GM18520 (cell line): ENCODE measurements around the gene TRPV4.
"Not testable (repeated sequence)": the region's sequence is repeated elsewhere in the genome, so short reads cannot be mapped to it uniquely, and the experiment has no call there.

Experiments
- ATAC-seq: cut with Tn5 transposase; IDR thresholded peaks from one replicate; pipeline ENCODE4 v1.9.1; 2021; ENCODE audit not compliant: unreplicated experiment

TRPV4 gene

DNA sequence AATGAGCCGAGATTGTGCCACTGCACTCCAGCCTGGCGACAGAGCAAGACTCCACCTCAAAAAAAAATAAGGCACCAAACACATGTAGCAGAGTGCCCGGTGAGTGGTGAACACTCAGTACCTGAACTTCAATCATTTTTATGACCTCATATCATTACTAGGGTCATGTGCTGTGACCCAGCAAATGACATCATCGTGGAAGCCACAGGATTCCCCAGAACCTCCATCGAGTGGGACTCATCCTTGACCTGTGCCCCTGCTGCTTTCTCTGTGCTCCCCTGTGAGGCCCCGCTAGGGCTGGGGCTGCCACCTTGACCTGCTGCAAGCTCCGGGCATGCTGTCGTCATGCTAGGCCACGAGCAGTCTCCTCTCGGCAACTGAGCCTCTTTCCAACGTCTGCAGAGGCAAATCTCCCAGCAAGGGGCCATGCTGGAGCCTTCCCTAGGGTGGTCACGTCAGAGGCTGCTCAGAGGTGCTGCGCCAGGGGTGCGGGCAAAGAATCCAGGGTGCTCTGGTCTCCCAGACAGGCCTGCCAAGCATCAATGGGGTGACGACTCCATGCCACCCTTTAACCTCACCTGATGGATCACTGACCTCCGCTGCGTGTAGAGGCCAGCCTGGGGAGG, 28.6 kb upstream of the TRPV4 start:
- no peak for ATAC-seq

DNA sequence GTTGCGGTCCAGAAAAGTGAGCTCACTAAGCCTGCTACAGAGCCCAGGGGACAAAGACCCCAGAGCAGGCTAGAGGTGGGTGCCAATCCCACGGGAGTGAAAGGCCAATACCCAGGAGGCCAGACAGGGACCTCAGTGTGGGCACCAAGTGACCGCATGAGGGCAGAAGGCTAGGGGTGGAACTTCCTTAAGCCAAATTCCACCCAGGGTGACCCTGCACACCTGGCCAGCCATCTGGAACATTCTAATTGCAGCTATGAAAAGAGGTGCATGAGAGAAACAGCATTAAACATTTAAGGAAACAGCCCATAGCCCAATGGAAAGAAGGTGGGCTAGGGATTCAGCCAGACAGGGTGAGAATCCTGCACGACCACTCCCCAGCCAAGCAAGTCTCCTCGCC, 27.8 kb upstream of the TRPV4 start:
- ATAC-seq = no peak

DNA sequence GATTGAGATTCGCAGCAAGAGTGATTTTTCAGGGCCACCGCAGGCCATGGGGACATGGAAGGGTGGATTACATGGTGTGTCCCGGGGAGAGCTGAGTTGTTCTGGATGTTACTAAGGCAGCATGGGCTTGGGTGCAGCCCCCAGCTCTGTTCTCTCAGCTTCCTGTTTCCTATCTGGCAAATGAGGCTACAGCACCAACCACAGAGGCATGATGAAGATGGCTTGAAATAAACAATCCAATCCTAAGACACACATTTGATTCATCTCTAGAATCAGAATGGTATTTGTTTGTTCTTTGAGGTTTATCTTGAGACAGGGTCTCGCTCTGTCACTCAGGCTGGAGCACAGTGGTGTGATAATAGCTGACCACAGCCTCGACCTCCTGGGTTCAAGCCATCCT, 25.6 kb upstream of the TRPV4 start:
- no peak for ATAC-seq

DNA sequence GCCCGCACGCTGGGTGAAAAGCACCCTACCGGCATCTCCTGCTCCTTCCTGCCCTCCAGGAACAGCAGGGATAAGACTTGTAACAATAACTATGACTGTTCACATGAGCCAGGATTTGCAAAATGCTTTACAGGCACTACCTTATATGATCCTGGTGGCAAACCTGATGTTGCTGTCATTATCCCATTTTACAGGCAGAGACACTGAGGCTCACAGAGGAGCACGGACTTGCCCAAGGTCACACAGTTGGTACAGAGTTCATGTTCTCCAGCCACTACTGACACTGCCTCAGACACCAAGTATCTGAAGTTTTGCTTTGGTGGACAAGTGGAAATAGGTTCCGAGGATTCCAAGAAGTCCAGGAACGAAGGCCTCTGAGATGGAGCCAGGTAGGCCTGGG, 24.5 kb upstream of the TRPV4 start:
- ATAC-seq = no peak

DNA sequence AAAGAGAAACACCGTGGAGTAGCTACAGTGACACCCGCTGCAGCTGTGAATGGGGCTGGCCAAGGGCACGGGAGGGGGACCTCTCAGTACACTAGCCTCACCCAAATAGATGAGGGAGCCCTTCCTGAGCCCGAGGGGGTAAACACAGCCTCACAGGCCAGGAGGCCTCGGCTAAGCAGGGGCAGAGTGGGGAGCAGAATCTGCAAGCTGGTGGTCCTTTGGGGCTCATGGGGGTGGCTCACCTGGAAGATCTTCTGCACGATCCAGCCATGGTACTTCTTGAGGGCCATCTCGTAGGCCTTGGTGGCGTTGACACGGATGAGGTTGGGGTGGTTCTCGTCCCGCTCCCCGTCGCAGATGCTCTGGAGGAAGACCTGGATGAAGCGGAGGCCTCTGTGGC, 22.2 kb upstream of the TRPV4 start:
- ATAC-seq = no peak

DNA sequence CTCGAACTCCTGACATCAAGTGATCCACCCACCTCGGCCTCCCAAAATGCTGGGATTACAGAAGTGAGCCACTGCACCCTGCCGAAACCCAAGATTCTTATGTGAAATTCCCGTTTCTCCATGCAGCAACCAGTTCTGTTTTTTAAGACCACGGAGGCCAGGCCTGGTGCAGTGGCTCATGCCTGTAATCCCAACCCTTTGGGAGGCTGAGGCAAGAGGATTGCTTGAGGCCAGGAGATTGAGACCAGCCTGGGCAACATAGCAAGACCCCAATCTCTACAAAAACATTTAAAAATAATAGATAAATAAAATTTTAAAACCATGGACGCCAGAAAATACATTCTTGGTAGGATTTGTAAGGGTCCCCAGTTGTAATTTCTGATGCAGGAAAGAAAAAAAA, 17.3 kb upstream of the TRPV4 start:
- not testable (repeated sequence) for ATAC-seq

DNA sequence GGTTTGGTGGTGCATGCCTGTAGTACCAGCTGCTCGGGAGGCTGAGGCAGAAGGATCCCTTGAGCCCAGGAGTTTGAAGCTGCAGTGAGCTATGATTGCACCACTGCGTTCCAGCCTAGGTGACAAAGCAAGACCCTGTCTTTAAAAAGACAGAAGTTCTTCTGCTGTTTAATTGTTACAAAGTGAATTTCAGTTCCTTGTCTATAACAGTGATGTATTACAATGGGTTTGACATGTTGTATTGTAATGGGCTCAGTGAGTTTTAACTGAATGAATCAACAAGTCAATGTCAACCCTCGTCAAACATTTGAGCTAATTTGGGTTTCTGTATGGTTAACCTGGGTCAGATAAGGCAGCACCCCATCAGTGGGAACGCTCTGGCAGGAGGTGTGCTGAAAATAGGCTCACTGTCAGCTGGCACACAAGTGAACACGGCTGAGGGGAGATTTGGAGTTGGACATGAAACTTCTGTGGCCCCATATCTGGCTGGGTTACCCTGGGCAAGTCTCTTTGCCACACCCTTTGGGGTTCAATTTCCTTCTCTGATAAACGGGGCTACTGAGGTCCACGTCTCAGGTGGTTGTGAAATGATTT, 14.0 kb upstream of the TRPV4 start:
- ATAC-seq = no peak

DNA sequence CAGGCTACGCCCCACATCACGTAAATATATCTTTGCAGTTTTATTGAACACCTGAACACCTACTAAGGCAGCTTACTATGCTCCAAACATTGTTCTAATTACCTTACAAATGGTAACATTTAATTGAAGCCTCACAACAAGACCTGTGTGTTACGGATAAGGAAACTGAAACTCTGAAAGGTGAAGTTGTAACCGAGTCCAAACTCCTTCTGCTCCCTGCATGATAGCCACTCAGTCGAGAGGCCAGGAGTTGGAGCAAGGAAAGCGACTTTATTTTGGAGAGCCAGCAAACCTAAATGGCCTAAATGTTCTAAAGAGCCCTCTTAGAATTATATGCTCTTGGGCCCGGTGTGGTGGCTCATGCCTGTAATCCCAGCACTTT, 12.6 kb upstream of the TRPV4 start:
- ATAC-seq = no peak

DNA sequence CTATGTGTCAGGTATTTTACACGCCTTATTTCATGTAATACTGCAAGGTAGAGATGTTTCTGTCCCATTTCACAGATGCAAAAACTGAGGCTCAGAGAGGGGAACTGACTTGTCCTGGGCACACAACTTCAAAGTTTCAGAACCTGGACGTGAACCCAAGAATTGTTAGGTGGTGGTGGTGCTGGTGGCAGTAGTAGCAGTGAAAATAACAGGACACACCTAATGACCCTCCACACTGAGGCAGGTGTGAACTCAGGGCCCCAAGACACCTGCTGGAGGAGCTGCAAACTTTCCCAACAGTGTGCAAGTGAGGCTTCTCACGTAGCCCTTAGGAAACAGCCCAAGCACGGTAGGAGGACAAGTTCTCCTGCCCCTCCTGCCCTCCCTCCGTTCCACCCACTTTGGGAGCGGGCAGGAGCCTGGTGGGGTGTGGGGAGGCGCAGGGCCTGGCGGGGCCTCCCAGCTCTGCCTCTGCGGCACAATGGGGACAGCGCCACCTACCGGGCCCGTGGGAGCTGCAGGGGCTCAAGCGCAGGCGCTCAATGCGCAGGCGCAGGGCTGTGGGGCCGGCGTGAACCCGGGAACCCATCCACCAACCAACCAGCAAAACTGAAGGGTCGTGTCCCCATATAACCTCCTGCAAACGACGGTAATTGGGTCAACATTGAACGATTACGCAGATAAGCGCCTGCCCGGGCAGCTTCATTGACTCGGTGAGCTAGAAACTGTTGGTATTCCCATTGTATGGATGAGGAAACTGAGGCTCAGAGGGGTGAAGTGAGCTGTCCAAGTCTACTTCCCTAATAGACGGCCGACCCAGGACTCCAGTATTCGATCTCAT, 12.0 kb upstream of the TRPV4 start:
- ATAC-seq = peak; percentile 74

DNA sequence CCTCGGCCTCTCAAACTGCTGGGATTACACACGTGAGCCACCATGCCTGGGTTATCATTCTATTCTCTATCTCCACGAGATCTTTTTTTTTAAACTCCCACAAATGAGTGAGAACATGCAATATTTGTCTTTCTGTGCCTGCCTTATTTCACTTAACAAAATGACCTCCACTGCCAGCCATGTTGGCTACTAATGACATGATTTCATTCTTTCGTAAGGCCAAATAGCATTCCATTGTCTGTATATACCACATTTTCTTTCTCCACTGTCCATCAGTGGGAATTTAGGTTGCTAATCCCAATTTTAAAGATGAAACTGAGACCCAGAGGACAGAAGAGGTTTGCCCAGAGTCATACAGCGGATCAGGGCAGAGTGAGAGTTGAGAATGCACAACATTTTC, 10.9 kb upstream of the TRPV4 start:
- ATAC-seq = no peak

DNA sequence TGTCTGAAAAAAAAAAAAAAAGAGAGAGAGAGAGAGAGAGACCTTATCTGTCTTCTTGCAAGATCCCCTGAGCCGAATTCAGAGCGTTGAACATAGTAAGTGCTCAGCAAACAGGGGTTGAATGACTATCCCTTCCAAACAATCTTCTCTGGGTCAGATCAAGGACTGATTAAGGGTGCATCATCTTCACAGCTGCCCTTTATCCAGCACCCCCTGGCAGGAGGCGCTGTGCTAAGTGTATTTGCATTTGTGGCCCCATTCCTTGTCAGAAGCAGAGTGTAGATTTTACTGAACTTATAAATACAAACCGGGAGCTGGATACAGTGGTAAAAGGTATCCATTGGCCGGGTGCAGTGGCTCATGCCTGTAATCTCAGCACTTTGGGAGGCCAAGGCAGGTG, 8.8 kb upstream of the TRPV4 start:
- ATAC-seq = no peak

DNA sequence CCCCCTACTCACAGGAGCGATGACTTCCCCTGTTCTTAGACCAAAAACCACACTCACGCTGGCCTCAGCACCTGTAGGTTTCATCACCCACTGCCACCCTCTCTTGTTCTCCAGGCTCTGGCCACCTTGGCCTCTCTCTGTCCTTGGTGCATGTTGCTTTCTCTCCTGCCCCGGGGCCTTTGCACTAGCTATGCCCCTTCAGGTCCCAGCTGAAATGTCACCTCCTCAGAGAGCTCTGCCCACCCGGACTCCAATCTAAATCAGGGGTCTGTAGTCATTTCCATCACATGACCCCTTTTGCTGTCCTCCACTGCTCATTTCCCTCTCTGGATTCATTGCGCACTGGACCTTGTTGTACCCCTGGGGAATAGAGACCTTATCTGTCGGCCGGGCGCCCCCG, 8.2 kb upstream of the TRPV4 start:
- ATAC-seq = no peak

DNA sequence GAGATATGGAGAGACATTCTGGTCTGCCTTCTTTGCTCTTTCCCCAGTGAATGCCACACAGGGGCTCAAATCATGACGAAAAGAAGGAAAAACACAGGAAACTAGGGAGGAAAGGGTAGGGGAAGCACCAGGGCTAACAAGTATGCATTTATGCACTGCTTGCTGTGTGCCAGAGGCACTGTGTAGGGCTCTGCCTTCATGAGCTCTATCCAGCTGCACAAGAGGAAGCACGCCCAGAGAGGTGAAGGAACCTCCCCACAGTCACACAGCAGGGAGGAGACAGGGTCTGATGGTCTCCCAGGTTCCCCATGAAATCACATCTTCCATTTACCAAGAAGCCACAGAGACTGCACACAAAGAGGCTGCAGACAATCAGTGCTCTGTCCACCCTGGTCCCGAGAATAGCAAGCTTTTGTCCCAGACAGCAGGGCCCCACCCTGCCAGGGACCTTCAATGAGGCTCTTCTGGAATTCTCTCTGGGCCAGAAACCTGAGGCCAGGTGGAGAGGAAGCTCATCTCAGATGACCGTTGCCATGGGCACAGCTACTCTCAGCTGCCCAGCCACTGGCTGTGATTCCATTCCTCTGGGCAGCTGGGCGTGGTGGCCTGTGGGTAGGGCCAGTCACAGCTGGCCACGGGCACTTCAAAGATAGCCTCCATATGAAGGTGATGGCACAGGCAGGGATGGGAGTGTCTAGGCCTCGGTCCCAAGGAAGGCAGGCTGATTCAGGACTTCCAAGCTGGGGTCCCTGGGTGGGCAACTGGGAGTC, 7.3 kb upstream of the TRPV4 start:
- no peak for ATAC-seq

DNA sequence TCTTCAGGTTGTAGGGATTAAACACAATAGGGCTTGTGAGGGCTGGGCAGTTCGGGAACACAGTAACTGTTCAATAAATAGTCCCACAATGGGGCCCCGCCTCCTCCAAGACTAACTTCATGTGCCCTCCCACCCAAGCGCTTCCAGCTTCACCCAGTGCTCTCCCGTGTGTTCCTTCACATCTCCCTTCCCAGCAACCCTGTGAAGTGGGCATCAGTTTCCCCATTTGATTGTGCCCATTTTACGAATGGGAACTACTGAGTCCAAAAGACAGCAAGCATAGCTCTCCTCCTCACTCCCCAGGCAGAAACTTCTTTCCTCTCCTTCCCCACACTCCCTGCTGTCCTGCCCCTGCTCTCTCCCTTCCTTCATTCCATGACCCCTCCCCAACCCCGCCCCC, 6.2 kb upstream of the TRPV4 start:
- ATAC-seq = no peak

DNA sequence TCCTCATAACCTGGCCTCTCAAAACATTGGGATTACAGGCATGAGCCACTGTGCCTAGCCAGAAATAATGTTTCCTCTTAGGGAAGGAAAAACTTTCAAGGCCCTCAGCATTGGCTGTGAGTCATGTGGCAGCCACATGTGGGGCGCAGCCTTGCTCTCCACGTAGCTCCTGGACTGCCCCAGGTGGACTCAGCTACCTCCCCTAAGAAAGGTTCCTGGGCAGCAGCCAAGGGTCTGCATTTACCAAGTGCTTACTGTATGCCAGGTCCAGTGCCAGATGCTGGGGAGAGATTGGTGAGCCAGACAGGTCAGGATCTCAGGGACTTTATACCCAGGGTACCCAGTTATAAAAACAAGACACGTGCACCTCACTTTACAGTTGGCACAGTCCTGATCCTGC, 3.7 kb upstream of the TRPV4 start:
- no peak for ATAC-seq

DNA sequence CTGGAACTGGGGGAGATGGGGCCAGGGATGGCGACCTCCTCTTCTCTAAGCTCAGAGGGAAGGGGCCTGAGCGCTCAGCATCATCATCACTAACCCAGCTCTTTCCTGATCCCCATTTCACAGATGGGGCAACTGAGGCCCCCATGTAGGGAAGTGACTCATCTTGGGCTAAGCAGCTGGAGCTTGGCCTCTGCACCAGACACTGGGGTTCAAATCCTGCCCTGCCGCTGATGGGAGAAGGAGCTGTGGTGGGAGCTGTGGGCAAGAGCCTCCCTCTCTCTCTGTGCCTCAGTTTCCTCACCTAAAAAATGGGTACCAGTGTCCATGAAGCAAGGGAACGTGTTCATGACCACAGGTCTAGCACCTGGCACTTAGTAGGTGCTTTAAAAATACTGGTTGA, 2.6 kb upstream of the TRPV4 start:
- no peak for ATAC-seq

DNA sequence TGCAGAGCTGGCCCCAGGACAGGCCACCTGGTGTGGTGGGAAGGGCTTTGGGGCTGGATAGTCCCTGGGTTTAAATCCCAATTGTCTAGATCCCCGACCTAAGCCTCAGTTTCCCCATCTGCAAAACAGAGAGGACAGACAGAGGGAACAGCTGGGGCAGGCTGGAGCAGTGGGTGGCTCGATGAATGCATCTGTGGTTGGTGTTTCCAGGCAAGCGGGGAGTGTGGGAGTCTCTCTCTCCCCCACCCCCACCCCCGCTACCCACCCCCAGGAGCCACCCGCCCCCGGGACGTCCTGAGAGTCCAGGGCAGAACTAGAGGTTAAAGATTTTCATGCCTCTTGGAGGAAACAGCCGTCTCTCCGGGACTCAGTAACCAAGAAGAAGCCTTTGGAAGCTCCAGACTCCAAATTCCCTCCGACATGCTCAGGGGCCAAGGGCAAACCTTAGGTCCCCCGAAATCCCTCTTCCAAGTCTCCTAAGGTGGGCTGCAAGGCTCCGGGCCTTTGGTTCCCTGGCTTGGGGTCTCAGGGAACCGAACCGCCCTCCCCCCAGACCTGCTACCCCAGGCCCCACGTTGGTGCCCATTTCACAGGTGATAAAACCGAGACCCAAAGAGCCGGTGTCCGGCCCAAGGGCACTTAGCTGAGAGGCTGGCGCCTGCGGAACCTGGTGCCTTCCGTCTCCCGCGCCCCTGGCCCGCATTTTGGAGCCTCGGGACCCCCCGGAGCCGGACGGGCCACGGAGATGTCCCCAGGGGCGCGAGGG, 474 bp downstream of the TRPV4 start:
- no peak for ATAC-seq

DNA sequence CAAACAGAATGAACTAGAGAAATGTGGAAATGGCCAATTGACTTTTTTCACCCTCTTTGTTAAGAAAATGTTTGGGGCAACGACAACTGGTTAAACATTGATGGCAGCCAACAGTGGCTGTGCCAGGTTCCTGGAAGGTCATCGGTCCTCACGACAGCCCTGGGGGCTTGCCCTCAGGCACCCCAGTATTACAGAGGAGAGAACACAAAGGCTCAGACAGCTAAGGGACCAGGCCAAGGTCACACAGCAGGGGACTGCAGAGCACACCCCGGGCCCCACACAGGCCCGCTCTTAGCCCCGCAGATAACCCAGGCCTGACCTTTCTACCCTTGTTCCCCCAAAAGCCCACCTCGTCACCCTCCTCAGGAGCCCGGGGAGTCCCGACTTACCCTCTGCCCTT, 1.3 kb downstream of the TRPV4 start:
- no peak for ATAC-seq

DNA sequence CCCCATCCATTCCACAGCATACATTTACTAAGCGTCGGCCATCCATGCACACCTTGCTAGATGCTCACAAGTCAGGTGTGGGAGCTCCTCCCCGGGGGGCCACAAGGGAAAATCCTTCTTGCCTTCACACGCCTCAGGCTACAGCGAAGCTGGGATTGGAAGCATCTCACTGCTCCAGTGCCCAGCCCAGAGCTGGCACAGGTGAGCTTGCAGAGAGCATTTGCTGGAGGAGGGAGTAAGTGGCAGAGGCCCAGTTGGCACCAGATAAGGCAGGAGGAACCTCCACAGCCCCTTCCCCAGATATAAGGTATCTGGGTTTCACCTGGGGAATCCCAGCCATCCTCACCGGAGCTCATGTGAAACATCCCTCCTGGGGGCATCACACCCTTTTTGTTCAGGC, 1.8 kb downstream of the TRPV4 start:
- no peak for ATAC-seq

DNA sequence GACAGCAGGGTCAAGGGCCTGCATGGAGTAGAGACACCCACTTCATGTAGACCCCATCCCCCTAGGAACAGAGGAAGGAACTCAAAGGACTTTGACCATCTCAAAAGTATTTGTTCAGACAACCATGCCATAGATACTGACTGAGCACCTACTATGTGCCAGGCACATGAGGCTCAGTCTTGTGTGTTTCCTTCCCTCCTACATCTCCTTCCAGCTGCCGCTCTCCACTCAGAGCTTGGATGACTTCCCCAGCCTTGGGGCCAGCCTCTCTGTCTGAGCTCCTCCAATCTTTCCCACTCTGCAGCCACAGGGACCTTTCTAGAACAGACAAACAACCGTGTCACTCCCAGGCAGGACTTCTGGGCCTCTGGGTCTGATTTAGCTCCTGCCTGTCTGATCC, 2.5 kb downstream of the TRPV4 start:
- no peak for ATAC-seq

DNA sequence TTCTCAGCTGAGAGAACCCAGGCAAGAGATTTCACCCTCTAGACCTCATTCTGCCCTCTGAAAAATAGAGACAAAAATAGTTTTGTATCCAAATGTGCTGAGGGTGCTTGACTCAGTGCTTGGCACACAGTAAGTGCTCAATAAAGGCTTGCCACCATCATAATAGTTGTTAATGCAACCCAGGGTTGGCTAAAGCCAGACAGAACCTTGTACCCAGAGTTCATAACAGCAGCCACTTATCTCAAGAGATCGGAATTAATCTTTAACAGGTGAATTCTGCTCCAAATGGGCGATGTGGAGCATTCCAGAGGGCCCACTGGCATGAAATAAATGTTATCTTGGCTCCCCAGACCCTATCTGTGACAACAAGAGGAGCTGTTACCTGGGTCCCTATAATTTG, 2.9 kb downstream of the TRPV4 start:
- ATAC-seq = no peak
